Sigmoid colon (tissue), 3 donors: ENCODE results near the gene LARP4.

ENCODE experiments used
- POLR2A ChIP-seq, 2 donors: fragments of 450-650 bp; IDR thresholded peaks; one replicate each; pipeline ENCODE4 v1.6.1; 2016; ENCODE audit warnings: antibody characterized with exemption in 2 of 2, mild to moderate bottlenecking in 2 of 2, moderate library complexity in 2 of 2
- TF ChIP-seq, protein P1 (sequence below), 4 experiments: fragments of 450-650 bp in 3 of 4; fragments of 200-600 bp in 1 of 4; IDR thresholded peaks; one replicate each; pipeline ENCODE4 v1.5.1; 2016 to 2019; ENCODE audit warnings: antibody characterized with exemption in 4 of 4, mild to moderate bottlenecking in 3 of 4, moderate library complexity in 2 of 4

DNA sequence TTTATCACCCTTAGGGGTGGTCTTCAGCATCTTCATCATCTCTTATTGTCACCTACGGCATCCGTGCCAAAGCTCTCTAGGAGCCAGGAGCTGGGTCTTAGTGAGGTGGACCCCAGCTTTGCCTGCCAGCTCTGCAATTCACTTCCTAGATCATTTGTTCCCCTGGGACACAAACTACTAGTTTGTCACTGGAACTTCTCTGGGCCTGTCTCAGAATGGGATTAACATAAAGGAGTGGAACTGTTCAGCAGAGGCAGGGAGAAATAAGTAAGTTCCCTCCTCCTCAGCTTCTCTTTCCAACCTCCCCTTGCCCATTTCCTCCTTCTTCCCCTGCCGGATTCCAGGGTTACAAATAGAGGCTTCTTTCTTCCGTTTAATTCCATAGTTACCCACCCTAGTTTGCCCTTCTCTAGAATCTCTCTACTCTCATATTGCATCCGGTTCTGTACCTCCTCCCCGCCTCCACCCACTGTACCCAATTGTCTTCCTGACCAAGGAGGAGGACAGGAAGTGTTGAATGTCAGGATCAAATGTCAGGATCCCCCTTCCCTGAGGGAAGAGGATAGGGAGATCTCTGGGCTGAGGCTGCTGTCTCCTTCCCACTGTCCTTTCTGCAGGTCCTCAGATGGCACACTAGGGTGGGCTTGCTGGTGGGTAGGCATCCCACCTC is 25.0 kb downstream of the LARP4 start:
- TF ChIP-seq POLR2A (IDR thresholded peaks at IDR 0.05) = no peak
- TF ChIP-seq, protein P1, sequence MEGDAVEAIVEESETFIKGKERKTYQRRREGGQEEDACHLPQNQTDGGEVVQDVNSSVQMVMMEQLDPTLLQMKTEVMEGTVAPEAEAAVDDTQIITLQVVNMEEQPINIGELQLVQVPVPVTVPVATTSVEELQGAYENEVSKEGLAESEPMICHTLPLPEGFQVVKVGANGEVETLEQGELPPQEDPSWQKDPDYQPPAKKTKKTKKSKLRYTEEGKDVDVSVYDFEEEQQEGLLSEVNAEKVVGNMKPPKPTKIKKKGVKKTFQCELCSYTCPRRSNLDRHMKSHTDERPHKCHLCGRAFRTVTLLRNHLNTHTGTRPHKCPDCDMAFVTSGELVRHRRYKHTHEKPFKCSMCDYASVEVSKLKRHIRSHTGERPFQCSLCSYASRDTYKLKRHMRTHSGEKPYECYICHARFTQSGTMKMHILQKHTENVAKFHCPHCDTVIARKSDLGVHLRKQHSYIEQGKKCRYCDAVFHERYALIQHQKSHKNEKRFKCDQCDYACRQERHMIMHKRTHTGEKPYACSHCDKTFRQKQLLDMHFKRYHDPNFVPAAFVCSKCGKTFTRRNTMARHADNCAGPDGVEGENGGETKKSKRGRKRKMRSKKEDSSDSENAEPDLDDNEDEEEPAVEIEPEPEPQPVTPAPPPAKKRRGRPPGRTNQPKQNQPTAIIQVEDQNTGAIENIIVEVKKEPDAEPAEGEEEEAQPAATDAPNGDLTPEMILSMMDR (IDR thresholded peaks at IDR 0.05) = no peak
